Coronary artery (tissue), 2 donors: ENCODE results near the gene AGR3.

Experiments used
- DNase-seq: peaks from one replicate; pipeline ENCODE4 v3.0.0-alpha.2; 2017; ENCODE audit warnings: low spot score
- H3K27ac ChIP-seq, 2 donors: fragments of 200-600 bp; sonication (generic); one replicate each; pipeline ENCODE4 v1.5.1; 2016 to 2019
- H3K4me3 ChIP-seq: fragments of 200-600 bp; sonication (generic); 2 replicates; pipeline ENCODE4 v1.5.1; 2016; ENCODE audit warnings: mild to moderate bottlenecking, moderate library complexity
- CTCF ChIP-seq: fragments of 200-600 bp; sonication (generic); IDR thresholded peaks from one replicate; pipeline ENCODE4 v1.5.1; 2019; ENCODE audit warnings: antibody characterized with exemption

The AGR3 gene

GRCh38 chr7:16816824-16817223, 65.0 kb downstream of the AGR3 start:
- no peak for TF ChIP-seq CTCF
- DNase-seq = no peak
- no peak overlapping the region for H3K4me3 ChIP-seq
- H3K27ac ChIP-seq = peak overlapping the region in 1 of 2 donors; percentile 38

- Histone ChIP-seq H3K27ac (no peak overlapping the region), H3K4me3 (no peak overlapping the region)
- no peak for TF ChIP-seq CTCF
- DNase-seq = no peak
Measured at GRCh38 chr7:16815001-16815400, 66.8 kb downstream of the AGR3 start.

GRCh38 chr7:16813232-16813616, 68.6 kb downstream of the AGR3 start:
- DNase-seq = no peak
- no peak overlapping the region for H3K27ac ChIP-seq
- no peak for TF ChIP-seq CTCF
- H3K4me3 ChIP-seq = no peak overlapping the region

GRCh38 chr7:16812542-16813231, 69.1 kb downstream of the AGR3 start:
- TF ChIP-seq CTCF = no peak
- no peak for DNase-seq

GRCh38 chr7:16811551-16811950, 70.2 kb downstream of the AGR3 start:
- DNase-seq = no peak
- Histone ChIP-seq H3K4me3 (no peak overlapping the region), H3K27ac (no peak overlapping the region)
- TF ChIP-seq CTCF = no peak

More at GRCh38 chr7:16812542-16813231, 69.1 kb downstream of the AGR3 start:
- no peak overlapping the region for H3K27ac ChIP-seq
- no peak overlapping the region for H3K4me3 ChIP-seq

- no peak overlapping the region for H3K4me3 ChIP-seq
- no peak for DNase-seq
- no peak for TF ChIP-seq CTCF
- no peak overlapping the region for H3K27ac ChIP-seq
Measured at GRCh38 chr7:16810573-16810972, 71.2 kb downstream of the AGR3 start.

- no peak overlapping the region for H3K27ac ChIP-seq
- DNase-seq = no peak
- no peak overlapping the region for H3K4me3 ChIP-seq
- TF ChIP-seq CTCF = no peak
Measured at GRCh38 chr7:16810112-16810511, 71.7 kb downstream of the AGR3 start.
